ENCODE data around the gene MICAL3. TPM values are rescaled to one million over a fixed set of nuclear protein-coding genes. Genes with fewer than 3 reads are reported as not detected.
A peak's percentile ranks its signal among the peaks of the same experiment; 100 is the strongest.
"Not testable (repeated sequence)": the region's sequence is repeated elsewhere in the genome, so short reads cannot be mapped to it uniquely, and the experiment has no call there.

Gene MICAL3
- total RNA-seq, 1 experiment from 2014 or later: 23.7 TPM

DNA sequence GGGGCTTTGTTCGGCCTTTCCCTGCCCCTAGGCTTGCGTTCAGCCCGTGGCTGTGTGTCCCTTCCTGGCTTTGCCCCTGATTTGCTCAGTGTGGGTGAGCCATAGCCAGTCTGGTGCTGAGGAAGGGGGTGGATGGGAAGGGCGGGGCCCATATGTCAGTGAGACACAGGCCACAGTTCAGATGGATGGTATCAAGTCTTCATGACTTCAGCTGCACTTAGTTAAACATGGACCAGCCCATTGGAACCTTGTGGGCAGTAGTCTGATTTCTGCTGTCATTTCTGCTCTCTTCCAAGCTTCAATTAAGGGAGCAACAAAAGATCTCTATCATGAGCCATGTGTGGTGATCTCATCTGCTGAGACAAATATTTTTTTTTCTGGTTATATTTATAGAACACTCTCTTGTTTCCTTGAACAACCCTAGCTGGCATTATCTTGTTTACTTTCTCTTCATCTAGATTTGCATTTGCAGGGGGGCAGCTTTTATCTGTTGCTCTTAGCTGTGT is 31.9 kb upstream of the MICAL3 start:
- Histone ChIP-seq H4K20me1 (ENCODE audit: low read length) (no peaks in the 10 kb centered on the region), H3K9ac (ENCODE audit: low read length) (peak overlapping the region; percentile 20), H3K4me2 (ENCODE audit: low read length) (peak overlapping the region; percentile 33), H3K36me3 (ENCODE audit: low read depth, low read length) (no peaks in the 10 kb centered on the region), H3F3A (ENCODE audit: low read length, unreplicated experiment) (no peaks in the 10 kb centered on the region), H2AFZ (ENCODE audit: low read length) (0 out of 2 replicates have a peak overlapping the region, but pooled peaks have one; percentile 41), H3K4me1 (ENCODE audit: insufficient read depth, low read length) (peaks cover 38% of the 10 kb centered on the region), H3K79me2 (ENCODE audit: low read length) (no peaks in the 10 kb centered on the region), H3K9me2 (replicated peaks; ENCODE audit: low read length) (no peaks in the 10 kb centered on the region), H3K9me3 (ENCODE audit: low read length) (no peaks in the 10 kb centered on the region), H3K4me3 (ENCODE audit: low read length) (no peak overlapping the region), H3K27me3 (ENCODE audit: low read length) (no peaks in the 10 kb centered on the region), H3K27ac (ENCODE audit: low read length) (peak overlapping the region; percentile 70)
- TF ChIP-seq, protein P1, sequence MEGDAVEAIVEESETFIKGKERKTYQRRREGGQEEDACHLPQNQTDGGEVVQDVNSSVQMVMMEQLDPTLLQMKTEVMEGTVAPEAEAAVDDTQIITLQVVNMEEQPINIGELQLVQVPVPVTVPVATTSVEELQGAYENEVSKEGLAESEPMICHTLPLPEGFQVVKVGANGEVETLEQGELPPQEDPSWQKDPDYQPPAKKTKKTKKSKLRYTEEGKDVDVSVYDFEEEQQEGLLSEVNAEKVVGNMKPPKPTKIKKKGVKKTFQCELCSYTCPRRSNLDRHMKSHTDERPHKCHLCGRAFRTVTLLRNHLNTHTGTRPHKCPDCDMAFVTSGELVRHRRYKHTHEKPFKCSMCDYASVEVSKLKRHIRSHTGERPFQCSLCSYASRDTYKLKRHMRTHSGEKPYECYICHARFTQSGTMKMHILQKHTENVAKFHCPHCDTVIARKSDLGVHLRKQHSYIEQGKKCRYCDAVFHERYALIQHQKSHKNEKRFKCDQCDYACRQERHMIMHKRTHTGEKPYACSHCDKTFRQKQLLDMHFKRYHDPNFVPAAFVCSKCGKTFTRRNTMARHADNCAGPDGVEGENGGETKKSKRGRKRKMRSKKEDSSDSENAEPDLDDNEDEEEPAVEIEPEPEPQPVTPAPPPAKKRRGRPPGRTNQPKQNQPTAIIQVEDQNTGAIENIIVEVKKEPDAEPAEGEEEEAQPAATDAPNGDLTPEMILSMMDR (conservative IDR thresholded peaks at IDR 0.05; ENCODE audit: low read depth, low read length): no peak
- TF ChIP-seq EZH2 (IDR thresholded peaks at IDR 0.05; ENCODE audit: low read length, unreplicated experiment): no peak
- no peak for TF ChIP-seq EZH2phosphoT487 (IDR thresholded peaks at IDR 0.05; ENCODE audit: borderline replicate concordance, low read length)
- peak; percentile 79 for ATAC-seq
- peak; percentile 51 for DNase-seq
- intact Hi-C loops (cut with micrococcal nuclease): loop anchor here (5.0 kb wide), 1 partner anchor 34 kb away; the partner anchor contains the start of gene MICAL3
- no TSS peak for BruUV-seq (replicated peaks)
- ChIA-PET POLR2A (ENCODE audit: unreplicated experiment) (no interaction called here), CTCF (interaction anchor here (0.5 kb wide), 1 partner anchor 18 kb away, joined by 3 read pairs; no protein-coding TSS in a partner anchor)

DNA sequence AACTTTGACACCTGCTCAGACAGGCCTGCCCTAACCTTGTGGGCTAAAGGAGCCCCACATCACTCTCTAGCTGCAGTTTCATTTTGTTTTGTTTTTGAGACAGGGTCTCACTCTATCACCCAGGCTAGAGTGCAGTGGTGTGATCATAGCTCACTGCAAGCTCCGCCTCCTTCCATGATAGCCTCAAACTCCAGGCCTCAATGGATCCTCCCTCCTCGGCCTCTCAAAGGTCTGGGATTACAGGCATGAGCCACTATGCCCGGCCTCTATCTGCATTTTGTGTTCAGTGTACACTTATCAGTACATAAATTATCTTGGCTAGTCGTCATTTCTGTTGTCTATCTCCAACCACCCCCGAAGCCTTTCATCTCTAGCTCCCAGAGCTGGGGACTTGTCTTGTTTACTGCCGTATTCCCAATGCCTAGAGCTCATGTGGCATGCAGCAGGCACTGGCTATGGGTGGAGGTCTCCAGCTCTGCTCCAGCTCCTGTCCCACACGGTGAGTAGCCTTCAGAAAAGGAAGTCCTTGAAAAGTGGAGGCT is 31.3 kb upstream of the MICAL3 start:
- intact Hi-C loops (cut with micrococcal nuclease): loop anchor here (5.0 kb wide), 1 partner anchor 33 kb away; the partner anchor contains the start of gene MICAL3
- peak overlapping the region; percentile 33; the same call in 1 of the 2 replicates for H3K4me2 ChIP-seq (ENCODE audit: low read length)
- no peaks in the 10 kb centered on the region for H3K27me3 ChIP-seq (ENCODE audit: low read length)
- no TSS peak for BruUV-seq (replicated peaks)
- no peaks in the 10 kb centered on the region for H3K9me2 ChIP-seq (replicated peaks; ENCODE audit: low read length)
- no peak for DNase-seq
- peak overlapping the region; percentile 70 for H3K27ac ChIP-seq (ENCODE audit: low read length)
- H4K20me1 ChIP-seq (ENCODE audit: low read length): no peaks in the 10 kb centered on the region
- TF ChIP-seq, protein P1 (conservative IDR thresholded peaks at IDR 0.05; ENCODE audit: low read depth, low read length): no peak
- TF ChIP-seq EZH2phosphoT487 (IDR thresholded peaks at IDR 0.05; ENCODE audit: borderline replicate concordance, low read length) (no peak), EZH2 (IDR thresholded peaks at IDR 0.05; ENCODE audit: low read length, unreplicated experiment) (no peak)
- H3K4me3 ChIP-seq (ENCODE audit: low read length): no peak overlapping the region
- POLR2A ChIA-PET (ENCODE audit: unreplicated experiment): no interaction called here
- no peak overlapping the region for H3K9ac ChIP-seq (ENCODE audit: low read length)
- H3K36me3 ChIP-seq (ENCODE audit: low read depth, low read length): no peaks in the 10 kb centered on the region
- 0 out of 2 replicates have a peak overlapping the region, but pooled peaks have one; percentile 41 for H2AFZ ChIP-seq (ENCODE audit: low read length)
- no peaks in the 10 kb centered on the region for H3K79me2 ChIP-seq (ENCODE audit: low read length)
- no peaks in the 10 kb centered on the region for H3K9me3 ChIP-seq (ENCODE audit: low read length)
- no peak for ATAC-seq
- CTCF ChIA-PET: no interaction called here
- H3F3A ChIP-seq (ENCODE audit: low read length, unreplicated experiment): no peaks in the 10 kb centered on the region
- H3K4me1 ChIP-seq (ENCODE audit: insufficient read depth, low read length): peaks cover 33% of the 10 kb centered on the region

DNA sequence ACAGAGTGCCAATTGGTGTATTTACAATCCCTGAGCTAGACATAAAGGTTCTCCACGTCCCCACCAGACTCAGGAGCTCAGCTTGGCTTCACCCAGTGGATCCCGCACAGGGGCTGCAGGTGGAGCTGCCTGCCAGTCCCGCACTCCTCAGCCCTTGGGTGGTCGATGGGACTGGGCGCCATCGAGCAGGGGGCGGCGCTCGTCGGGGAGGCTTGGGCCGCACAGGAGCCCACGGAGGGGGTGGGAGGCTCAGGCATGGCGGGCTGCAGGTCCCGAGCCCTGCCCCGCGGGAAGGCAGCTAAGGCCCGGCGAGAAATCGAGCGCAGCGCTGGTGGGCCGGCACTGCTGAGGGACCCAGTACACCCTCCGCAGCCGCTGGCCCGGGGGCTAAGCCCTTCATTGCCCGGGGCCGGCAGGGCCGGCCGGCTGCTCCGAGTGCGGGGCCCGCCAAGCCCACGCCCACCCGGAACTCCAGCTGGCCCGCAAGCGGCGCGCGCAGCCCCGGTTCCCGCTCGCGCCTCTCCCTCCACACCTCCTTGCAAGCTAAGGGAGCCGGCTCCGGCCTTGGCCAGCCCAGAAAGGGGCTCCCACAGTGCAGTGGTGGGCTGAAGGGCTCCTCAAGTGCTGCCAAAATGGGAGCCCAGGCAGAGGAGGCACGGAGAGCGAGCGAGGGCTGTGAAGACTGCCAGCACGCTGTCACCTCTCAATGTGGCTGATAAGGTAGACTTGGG is 29.0 kb upstream of the MICAL3 start:
- DNase-seq; CTCF ChIA-PET; H3K4me2 ChIP-seq (ENCODE audit: low read length); H3K27ac ChIP-seq (ENCODE audit: low read length); H3F3A ChIP-seq (ENCODE audit: low read length, unreplicated experiment); H3K36me3 ChIP-seq (ENCODE audit: low read depth, low read length); ATAC-seq; H3K79me2 ChIP-seq (ENCODE audit: low read length); H3K9ac ChIP-seq (ENCODE audit: low read length); H3K9me2 ChIP-seq (replicated peaks; ENCODE audit: low read length); POLR2A ChIA-PET (ENCODE audit: unreplicated experiment); H3K9me3 ChIP-seq (ENCODE audit: low read length); H3K4me3 ChIP-seq (ENCODE audit: low read length); intact Hi-C loops (cut with micrococcal nuclease); BruUV-seq (replicated peaks); H4K20me1 ChIP-seq (ENCODE audit: low read length); H2AFZ ChIP-seq (ENCODE audit: low read length); H3K27me3 ChIP-seq (ENCODE audit: low read length): not testable (repeated sequence)
- peaks cover 29% of the 10 kb centered on the region for H3K4me1 ChIP-seq (ENCODE audit: insufficient read depth, low read length)

DNA sequence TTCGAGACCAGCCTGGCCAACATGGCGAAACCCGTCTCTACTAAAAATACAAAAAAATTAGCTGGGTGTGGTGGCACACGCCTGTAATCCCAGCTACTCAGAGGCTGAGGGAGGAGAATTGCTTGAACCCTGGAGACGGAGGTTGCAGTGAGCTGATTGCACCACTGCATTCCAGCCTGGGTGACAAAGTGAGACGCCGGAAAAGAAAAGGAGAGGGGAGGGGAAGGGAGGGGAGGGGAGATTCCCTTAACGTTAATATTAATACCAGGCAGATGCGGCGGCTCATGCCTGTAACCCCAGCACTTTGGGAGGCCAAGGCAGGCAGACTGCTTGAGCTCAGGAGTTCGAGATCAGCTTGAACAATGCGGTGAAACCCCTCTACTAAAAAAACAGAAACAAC is 26.8 kb upstream of the MICAL3 start:
- H3K9ac ChIP-seq (ENCODE audit: low read length); DNase-seq; H2AFZ ChIP-seq (ENCODE audit: low read length); H3K9me3 ChIP-seq (ENCODE audit: low read length); H3K9me2 ChIP-seq (replicated peaks; ENCODE audit: low read length); H3K27me3 ChIP-seq (ENCODE audit: low read length); H3F3A ChIP-seq (ENCODE audit: low read length, unreplicated experiment); CTCF ChIA-PET; H3K36me3 ChIP-seq (ENCODE audit: low read depth, low read length); POLR2A ChIA-PET (ENCODE audit: unreplicated experiment); H3K79me2 ChIP-seq (ENCODE audit: low read length); intact Hi-C loops (cut with micrococcal nuclease); H3K4me1 ChIP-seq (ENCODE audit: insufficient read depth, low read length); BruUV-seq (replicated peaks); H3K27ac ChIP-seq (ENCODE audit: low read length); ATAC-seq; H4K20me1 ChIP-seq (ENCODE audit: low read length); H3K4me3 ChIP-seq (ENCODE audit: low read length); H3K4me2 ChIP-seq (ENCODE audit: low read length): not testable (repeated sequence)
